ENCODE measurements around the gene RABGEF1. TPM values are rescaled to one million over a fixed set of nuclear protein-coding genes. Genes with fewer than 3 reads are reported as not detected.
"Not testable (repeated sequence)": the region's sequence is repeated elsewhere in the genome, so short reads cannot be mapped to it uniquely, and the experiment has no call there.

The RABGEF1 gene
- total and polyA plus RNA-seq, 2 experiments from 2014 or later = 68.2 to 71.5 TPM

DNA sequence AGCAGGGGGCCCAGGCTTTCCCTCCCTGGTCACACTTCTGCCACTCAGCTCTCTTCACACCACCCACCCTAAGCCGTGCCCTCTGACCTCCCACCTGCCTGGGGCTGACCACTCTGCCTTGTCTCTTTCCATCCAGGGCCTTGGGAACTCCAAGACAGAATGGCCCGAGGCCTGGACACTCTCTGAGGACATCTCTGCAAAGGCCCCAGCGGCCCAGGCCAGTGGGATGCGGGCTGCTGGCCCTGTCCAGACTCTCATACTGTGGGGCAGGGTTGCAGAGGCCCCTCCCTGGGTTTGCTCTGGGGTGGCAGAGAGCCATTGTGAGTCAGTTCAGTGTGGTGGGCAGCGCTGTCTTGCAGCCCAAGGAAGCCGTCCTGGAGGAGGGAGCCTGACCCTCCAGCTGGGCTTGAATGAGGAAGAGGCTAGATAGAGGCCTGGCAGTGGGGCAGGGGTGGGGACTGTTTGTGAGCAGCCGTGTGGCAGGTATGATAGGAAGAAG lies 39.9 kb upstream of the RABGEF1 start:
- 98 to 99% methylated on average over 7 of the region's 7 CpGs for WGBS, 2 experiments (ENCODE audit: low coverage in 1 of 2, low lambda C conversion rate in 2 of 2, missing lambda C conversion rate in 2 of 2)
- Histone ChIP-seq H3F3A (ENCODE audit: insufficient read depth) (peaks cover 24% of the 10 kb centered on the region; the same call in 1 of the 2 replicates), H2AFZ (no peak overlapping the region), H3K9ac (no peak overlapping the region), H3K4me1 (ENCODE audit: insufficient read depth) (peaks cover 16% of the 10 kb centered on the region), H3K27ac (no peak overlapping the region), H3K36me3 (ENCODE audit: low read depth) (peaks cover 14% of the 10 kb centered on the region; the same call in 1 of the 2 replicates), H3K4me2 (ENCODE audit: unreplicated experiment) (no peak overlapping the region), H4K20me1 (ENCODE audit: insufficient read depth) (no peaks in the 10 kb centered on the region), H3K9me3 (ENCODE audit: low read depth) (no peaks in the 10 kb centered on the region), H3K4me3 (no peak overlapping the region), H3K79me2 (ENCODE audit: insufficient read depth) (peaks cover 74% of the 10 kb centered on the region), H3K27me3 (replicated peaks; ENCODE audit: insufficient read depth) (no peaks in the 10 kb centered on the region), H3K9me2 (ENCODE audit: insufficient read depth) (no peaks in the 10 kb centered on the region)
- DNase-seq = no peak
- in situ Hi-C loops (cut with MboI) = no loop called here
- TF ChIP-seq EZH2 (IDR thresholded peaks at IDR 0.05; ENCODE audit: insufficient read depth, poor library complexity, severe bottlenecking) = no peak
- no peak for TF ChIP-seq EZH2phosphoT487 (IDR thresholded peaks at IDR 0.05; ENCODE audit: insufficient read depth, low read depth)

DNA sequence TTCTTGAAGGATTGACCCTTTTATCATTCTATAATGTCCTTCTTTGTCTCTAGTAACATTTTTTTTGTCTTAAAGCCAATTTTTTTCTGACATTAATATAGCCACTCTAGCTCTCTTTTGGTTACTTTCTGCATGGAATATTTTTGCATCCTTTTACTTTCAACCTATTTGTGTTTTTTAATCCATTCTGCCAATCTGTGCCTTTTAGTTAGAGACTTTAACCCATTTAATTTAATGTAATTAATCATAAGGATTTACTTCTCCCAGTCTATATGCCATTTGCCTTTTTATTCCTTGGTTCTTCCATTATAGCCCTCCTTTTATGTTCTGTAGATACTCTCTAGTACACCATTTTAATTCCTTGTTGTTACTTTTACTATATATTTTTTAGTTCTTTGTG lies 32.7 kb upstream of the RABGEF1 start:
- DNase-seq = no peak
- Histone ChIP-seq H3K4me2 (ENCODE audit: unreplicated experiment) (no peak overlapping the region), H3K4me3 (no peak overlapping the region), H3K9ac (no peak overlapping the region), H3K79me2 (ENCODE audit: insufficient read depth) (peaks cover 96% of the 10 kb centered on the region), H2AFZ (no peak overlapping the region), H3K9me2 (ENCODE audit: insufficient read depth) (no peaks in the 10 kb centered on the region), H3K9me3 (ENCODE audit: low read depth) (no peaks in the 10 kb centered on the region), H3K4me1 (ENCODE audit: insufficient read depth) (no peaks in the 10 kb centered on the region), H3K36me3 (ENCODE audit: low read depth) (peaks cover 47% of the 10 kb centered on the region), H4K20me1 (ENCODE audit: insufficient read depth) (0 out of 2 replicates have a peak, but pooled peaks cover 3% of the 10 kb centered on the region), H3F3A (ENCODE audit: insufficient read depth) (peaks cover 12% of the 10 kb centered on the region; the same call in 1 of the 2 replicates), H3K27me3 (replicated peaks; ENCODE audit: insufficient read depth) (no peaks in the 10 kb centered on the region), H3K27ac (no peak overlapping the region)
- in situ Hi-C loops (cut with MboI) = no loop called here
- TF ChIP-seq EZH2 (IDR thresholded peaks at IDR 0.05; ENCODE audit: insufficient read depth, poor library complexity, severe bottlenecking) = no peak
- no peak for TF ChIP-seq EZH2phosphoT487 (IDR thresholded peaks at IDR 0.05; ENCODE audit: insufficient read depth, low read depth)

DNA sequence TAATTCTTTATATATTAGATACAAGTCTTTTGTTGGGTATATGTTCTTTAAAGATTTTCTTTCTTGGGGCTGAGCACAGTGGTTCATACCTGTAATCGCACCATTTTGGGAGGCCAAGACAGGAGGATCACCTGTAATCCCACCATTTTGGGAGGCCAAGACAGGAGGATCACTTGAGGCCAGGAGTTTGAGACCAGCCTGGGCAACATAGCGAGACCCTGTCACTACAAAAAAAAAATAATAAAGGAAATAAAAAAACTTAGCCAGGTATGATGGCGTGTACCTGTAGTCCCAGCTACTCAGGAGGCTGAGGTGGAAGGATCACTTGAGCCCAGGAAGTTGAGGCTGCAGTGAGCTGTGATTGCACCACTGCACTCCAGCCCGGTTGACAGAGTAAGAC lies 29.8 kb upstream of the RABGEF1 start:
- H3K4me2 ChIP-seq (ENCODE audit: unreplicated experiment); H3K4me3 ChIP-seq; H2AFZ ChIP-seq; H3K4me1 ChIP-seq (ENCODE audit: insufficient read depth); H3K9me3 ChIP-seq (ENCODE audit: low read depth); in situ Hi-C loops (cut with MboI); H3K9ac ChIP-seq; H3K27me3 ChIP-seq (replicated peaks; ENCODE audit: insufficient read depth); H3K27ac ChIP-seq; H3K9me2 ChIP-seq (ENCODE audit: insufficient read depth); H4K20me1 ChIP-seq (ENCODE audit: insufficient read depth); DNase-seq; H3F3A ChIP-seq (ENCODE audit: insufficient read depth): not testable (repeated sequence)
- Histone ChIP-seq H3K79me2 (ENCODE audit: insufficient read depth) (peaks cover 95% of the 10 kb centered on the region), H3K36me3 (ENCODE audit: low read depth) (peaks cover 67% of the 10 kb centered on the region)
- WGBS, 2 experiments (ENCODE audit: low coverage in 1 of 2, low lambda C conversion rate in 2 of 2, missing lambda C conversion rate in 2 of 2) = 90 to 91% methylated on average over 4 of the region's 4 CpGs

DNA sequence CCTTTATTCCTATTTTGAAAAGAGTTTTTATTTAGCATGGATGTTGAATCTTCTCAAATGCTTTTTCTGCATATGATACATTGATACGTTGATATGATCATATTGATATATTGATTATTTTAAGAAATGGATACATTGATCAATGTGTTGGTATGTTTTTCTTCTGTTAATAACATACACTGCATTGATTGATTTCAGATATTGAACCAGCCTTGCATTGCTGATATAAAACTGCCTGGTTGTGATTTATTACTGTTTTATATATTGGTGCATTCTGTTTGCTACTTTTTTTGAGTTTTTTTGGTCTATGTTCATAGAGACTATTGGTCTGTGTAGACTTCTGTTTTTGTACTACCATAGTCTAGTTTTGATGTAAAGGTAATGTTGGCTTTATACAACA lies 26.8 kb upstream of the RABGEF1 start:
- no peaks in the 10 kb centered on the region for H3K4me1 ChIP-seq (ENCODE audit: insufficient read depth)
- no peak overlapping the region for H3K4me3 ChIP-seq
- H3K9ac ChIP-seq = no peak overlapping the region
- peaks cover 95% of the 10 kb centered on the region for H3K79me2 ChIP-seq (ENCODE audit: insufficient read depth)
- in situ Hi-C loops (cut with MboI) = no loop called here
- no peaks in the 10 kb centered on the region for H3K9me3 ChIP-seq (ENCODE audit: low read depth)
- no peak overlapping the region for H3K27ac ChIP-seq
- WGBS, 2 experiments (ENCODE audit: low coverage in 1 of 2, low lambda C conversion rate in 2 of 2, missing lambda C conversion rate in 2 of 2) = 95 to 100% methylated on average over 1 of the region's 1 CpG
- H4K20me1 ChIP-seq (ENCODE audit: insufficient read depth) = 0 out of 2 replicates have a peak, but pooled peaks cover 3% of the 10 kb centered on the region
- H3K27me3 ChIP-seq (replicated peaks; ENCODE audit: insufficient read depth) = no peaks in the 10 kb centered on the region
- H3K4me2 ChIP-seq (ENCODE audit: unreplicated experiment) = no peak overlapping the region
- H3F3A ChIP-seq (ENCODE audit: insufficient read depth) = no peaks in the 10 kb centered on the region
- no peak for DNase-seq
- TF ChIP-seq EZH2 (IDR thresholded peaks at IDR 0.05; ENCODE audit: insufficient read depth, poor library complexity, severe bottlenecking) = no peak
- no peak for TF ChIP-seq EZH2phosphoT487 (IDR thresholded peaks at IDR 0.05; ENCODE audit: insufficient read depth, low read depth)
- peaks cover 84% of the 10 kb centered on the region for H3K36me3 ChIP-seq (ENCODE audit: low read depth)
- H3K9me2 ChIP-seq (ENCODE audit: insufficient read depth) = no peaks in the 10 kb centered on the region
- no peak overlapping the region for H2AFZ ChIP-seq

DNA sequence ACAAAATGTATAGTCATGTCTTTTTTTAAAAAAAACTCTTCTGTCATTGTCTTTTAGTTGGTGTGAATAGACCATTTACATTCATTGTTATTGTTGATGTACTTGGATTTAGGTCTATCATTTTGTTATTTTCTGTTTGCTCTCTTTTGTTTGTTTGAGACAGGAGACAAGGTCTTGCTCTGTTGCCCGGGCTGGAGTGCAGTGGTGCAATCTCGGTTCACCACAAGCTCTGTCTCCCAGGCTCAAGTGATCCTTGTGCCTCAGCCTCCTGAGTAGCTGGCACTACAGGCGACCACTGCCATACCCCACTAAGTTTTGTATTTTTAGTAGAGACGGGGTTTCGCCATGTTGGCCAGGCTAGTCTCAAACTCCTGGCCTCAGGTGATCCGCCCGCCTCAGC lies 23.9 kb upstream of the RABGEF1 start:
- H3K27me3 ChIP-seq (replicated peaks; ENCODE audit: insufficient read depth); H3K4me1 ChIP-seq (ENCODE audit: insufficient read depth); H4K20me1 ChIP-seq (ENCODE audit: insufficient read depth); H3K9ac ChIP-seq; H3K4me3 ChIP-seq; H3K9me3 ChIP-seq (ENCODE audit: low read depth); H2AFZ ChIP-seq; in situ Hi-C loops (cut with MboI); H3K27ac ChIP-seq; H3K9me2 ChIP-seq (ENCODE audit: insufficient read depth); DNase-seq; H3K4me2 ChIP-seq (ENCODE audit: unreplicated experiment); H3F3A ChIP-seq (ENCODE audit: insufficient read depth): not testable (repeated sequence)
- WGBS, 2 experiments (ENCODE audit: low coverage in 1 of 2, low lambda C conversion rate in 2 of 2, missing lambda C conversion rate in 2 of 2) = 97 to 98% methylated on average over 7 of the region's 7 CpGs
- Histone ChIP-seq H3K36me3 (ENCODE audit: low read depth) (peaks cover 73% of the 10 kb centered on the region), H3K79me2 (ENCODE audit: insufficient read depth) (peaks cover 87% of the 10 kb centered on the region)
